ENCODE measurements around the gene XYLT1.

The XYLT1 gene

DNA sequence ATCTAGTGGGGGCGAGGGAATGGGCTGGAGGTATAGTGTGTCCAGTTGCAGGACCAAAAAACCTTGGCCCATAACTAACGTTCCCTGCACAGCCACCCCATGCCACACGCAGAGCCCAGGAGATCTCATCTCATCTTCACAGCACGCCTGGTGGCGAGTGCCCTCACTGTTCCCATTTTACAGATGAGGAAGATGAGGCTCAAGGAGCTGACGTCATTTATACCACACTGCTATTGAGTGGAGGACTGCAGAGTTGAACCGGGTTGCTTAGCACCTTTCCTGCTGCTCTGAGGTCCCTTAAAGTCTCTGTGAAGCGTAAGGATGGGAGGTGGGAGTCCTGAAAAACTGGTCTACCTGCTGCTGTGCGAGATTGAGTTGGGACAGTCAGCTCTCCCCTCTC, 172.5 kb downstream of the XYLT1 start:
- TF ChIP-seq CSRNP3 (CRISPR knock-in tag; IDR thresholded peaks at IDR 0.05) (no peak), ZNF565 (CRISPR knock-in tag; conservative IDR thresholded peaks at IDR 0.05; ENCODE audit: low read depth) (no peak), ZFP3 (CRISPR knock-in tag; IDR thresholded peaks at IDR 0.05) (no peak), TSHZ2 (CRISPR knock-in tag; IDR thresholded peaks at IDR 0.05) (no peak), CSDC2 (CRISPR knock-in tag; IDR thresholded peaks at IDR 0.05) (no peak), PPARA (CRISPR knock-in tag; IDR thresholded peaks at IDR 0.05; ENCODE audit: borderline replicate concordance) (no peak), RARB (CRISPR knock-in tag; IDR thresholded peaks at IDR 0.05) (no peak)
- no peak for ATAC-seq

- TF ChIP-seq RARB (CRISPR knock-in tag; IDR thresholded peaks at IDR 0.05) (no peak), TSHZ2 (CRISPR knock-in tag; IDR thresholded peaks at IDR 0.05) (no peak), PATZ1 (CRISPR knock-in tag; IDR thresholded peaks at IDR 0.05; ENCODE audit: borderline replicate concordance) (no peak), CSRNP3 (CRISPR knock-in tag; IDR thresholded peaks at IDR 0.05) (no peak), GLIS3 (CRISPR knock-in tag; IDR thresholded peaks at IDR 0.05) (no peak), OSR1 (CRISPR knock-in tag; IDR thresholded peaks at IDR 0.05) (no peak), ZC3H10 (CRISPR knock-in tag; IDR thresholded peaks at IDR 0.05) (no peak), TCF4 (CRISPR knock-in tag; IDR thresholded peaks at IDR 0.05; ENCODE audit: borderline replicate concordance) (peak; percentile 35; the same call in 1 of the 2 replicates), BACH2 (CRISPR knock-in tag; IDR thresholded peaks at IDR 0.05; ENCODE audit: borderline replicate concordance) (no peak)
- peak; percentile 57; the same call in 2 of the 3 replicates for ATAC-seq
Observed at GRCh38 chr16:17296431-17296830, 174.3 kb downstream of the XYLT1 start.

DNA sequence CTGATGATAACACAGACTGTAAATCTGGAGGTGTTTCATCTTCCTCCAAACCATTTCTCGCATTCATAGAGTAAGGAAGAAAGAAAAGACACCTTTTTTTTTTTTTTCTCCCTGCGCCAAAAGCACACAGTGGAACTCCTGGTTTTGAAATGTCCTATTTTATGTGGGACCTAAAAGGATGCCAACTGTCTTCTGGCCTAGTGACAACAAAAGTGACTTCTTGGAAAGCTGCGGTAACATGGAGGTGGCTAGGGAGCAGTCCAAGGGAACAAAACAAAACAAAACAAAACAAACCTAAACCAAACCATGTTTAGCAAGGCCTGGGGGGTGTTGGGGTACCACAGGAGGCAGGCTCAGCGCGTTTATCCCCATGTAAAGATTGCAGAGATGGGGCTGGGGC, 174.8 kb downstream of the XYLT1 start:
- peak; percentile 18; the same call in 1 of the 3 replicates for ATAC-seq
- no peak for TF ChIP-seq ZFP30 (CRISPR knock-in tag; IDR thresholded peaks at IDR 0.05)

DNA sequence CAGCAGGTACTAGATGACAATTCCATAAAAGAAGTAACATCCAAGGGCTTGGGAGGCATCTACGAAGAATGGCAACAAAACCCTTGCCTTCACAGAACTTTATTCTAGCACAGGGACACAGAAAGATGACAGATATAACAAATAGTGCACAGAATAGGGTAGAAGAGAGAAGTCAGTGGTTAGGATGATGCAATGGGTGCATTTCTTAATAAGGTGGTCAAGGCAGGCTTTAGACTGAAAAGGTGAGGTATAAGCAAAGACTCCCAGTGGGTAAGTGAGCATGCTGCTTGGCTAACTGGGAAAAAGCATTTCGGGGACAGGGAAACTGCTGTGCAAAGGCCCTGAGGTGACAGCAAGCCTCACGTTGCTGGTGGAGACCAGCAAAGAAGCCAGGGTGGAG, 175.9 kb downstream of the XYLT1 start:
- no peak for TF ChIP-seq ZC3H10 (CRISPR knock-in tag; IDR thresholded peaks at IDR 0.05)
- TF ChIP-seq CSDC2 (CRISPR knock-in tag; IDR thresholded peaks at IDR 0.05), result no peak
- TF ChIP-seq BACH2 (CRISPR knock-in tag; IDR thresholded peaks at IDR 0.05; ENCODE audit: borderline replicate concordance), result no peak
- no peak for TF ChIP-seq SNAI2 (CRISPR knock-in tag; IDR thresholded peaks at IDR 0.05)
- TF ChIP-seq TOX (CRISPR knock-in tag; IDR thresholded peaks at IDR 0.05; ENCODE audit: borderline replicate concordance), result no peak
- TF ChIP-seq ZFP3 (CRISPR knock-in tag; IDR thresholded peaks at IDR 0.05), result no peak
- no peak for TF ChIP-seq TCF4 (CRISPR knock-in tag; IDR thresholded peaks at IDR 0.05; ENCODE audit: borderline replicate concordance)
- no peak for TF ChIP-seq OSR1 (CRISPR knock-in tag; IDR thresholded peaks at IDR 0.05)
- no peak for TF ChIP-seq ZNF70 (CRISPR knock-in tag; IDR thresholded peaks at IDR 0.05)
- TF ChIP-seq, protein P1, sequence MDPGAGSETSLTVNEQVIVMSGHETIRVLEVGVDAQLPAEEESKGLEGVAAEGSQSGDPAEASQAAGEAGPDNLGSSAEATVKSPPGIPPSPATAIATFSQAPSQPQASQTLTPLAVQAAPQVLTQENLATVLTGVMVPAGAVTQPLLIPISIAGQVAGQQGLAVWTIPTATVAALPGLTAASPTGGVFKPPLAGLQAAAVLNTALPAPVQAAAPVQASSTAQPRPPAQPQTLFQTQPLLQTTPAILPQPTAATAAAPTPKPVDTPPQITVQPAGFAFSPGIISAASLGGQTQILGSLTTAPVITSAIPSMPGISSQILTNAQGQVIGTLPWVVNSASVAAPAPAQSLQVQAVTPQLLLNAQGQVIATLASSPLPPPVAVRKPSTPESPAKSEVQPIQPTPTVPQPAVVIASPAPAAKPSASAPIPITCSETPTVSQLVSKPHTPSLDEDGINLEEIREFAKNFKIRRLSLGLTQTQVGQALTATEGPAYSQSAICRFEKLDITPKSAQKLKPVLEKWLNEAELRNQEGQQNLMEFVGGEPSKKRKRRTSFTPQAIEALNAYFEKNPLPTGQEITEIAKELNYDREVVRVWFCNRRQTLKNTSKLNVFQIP (CRISPR knock-in tag; IDR thresholded peaks at IDR 0.05; ENCODE audit: borderline replicate concordance, low read depth), result no peak
- TF ChIP-seq ZNF565 (CRISPR knock-in tag; conservative IDR thresholded peaks at IDR 0.05; ENCODE audit: low read depth), result no peak
- no peak for TF ChIP-seq ARNTL (CRISPR knock-in tag; IDR thresholded peaks at IDR 0.05; ENCODE audit: borderline replicate concordance, low read depth)
- no peak for TF ChIP-seq ZNF8 (CRISPR knock-in tag; IDR thresholded peaks at IDR 0.05)
- ATAC-seq, result no peak
